Measurements from ENCODE around the gene CGNL1. TPM values are rescaled to one million over a fixed set of nuclear protein-coding genes. Genes with fewer than 3 reads are reported as not detected.

CGNL1 gene
- polyA plus RNA-seq, 1 experiment = 0.06 TPM

- no peak for TF ChIP-seq CTCF (IDR thresholded peaks at IDR 0.05; ENCODE audit: insufficient read depth, low read depth, low read length)
- no peaks in the 10 kb centered on the region for H3K36me3 ChIP-seq (ENCODE audit: control insufficient read depth, insufficient read depth, low read length)
- DNase-seq (ENCODE audit: low read depth) = no peak
- POLR2A ChIA-PET = no interaction called here
- no peaks in the 10 kb centered on the region; the same call in 1 of the 2 replicates for H3K27me3 ChIP-seq (ENCODE audit: control insufficient read depth, insufficient read depth, low read length)
- no peak overlapping the region for H3K4me3 ChIP-seq (ENCODE audit: low read depth, low read length)
- CTCF ChIA-PET = interaction anchor here (0.6 to 1.5 kb wide), 3 partner anchors 11 to 48 kb away, joined by 3 read pairs; no protein-coding TSS in a partner anchor
Observed at GRCh38 chr15:57438166-57438565, 61.9 kb downstream of the CGNL1 start.

DNA sequence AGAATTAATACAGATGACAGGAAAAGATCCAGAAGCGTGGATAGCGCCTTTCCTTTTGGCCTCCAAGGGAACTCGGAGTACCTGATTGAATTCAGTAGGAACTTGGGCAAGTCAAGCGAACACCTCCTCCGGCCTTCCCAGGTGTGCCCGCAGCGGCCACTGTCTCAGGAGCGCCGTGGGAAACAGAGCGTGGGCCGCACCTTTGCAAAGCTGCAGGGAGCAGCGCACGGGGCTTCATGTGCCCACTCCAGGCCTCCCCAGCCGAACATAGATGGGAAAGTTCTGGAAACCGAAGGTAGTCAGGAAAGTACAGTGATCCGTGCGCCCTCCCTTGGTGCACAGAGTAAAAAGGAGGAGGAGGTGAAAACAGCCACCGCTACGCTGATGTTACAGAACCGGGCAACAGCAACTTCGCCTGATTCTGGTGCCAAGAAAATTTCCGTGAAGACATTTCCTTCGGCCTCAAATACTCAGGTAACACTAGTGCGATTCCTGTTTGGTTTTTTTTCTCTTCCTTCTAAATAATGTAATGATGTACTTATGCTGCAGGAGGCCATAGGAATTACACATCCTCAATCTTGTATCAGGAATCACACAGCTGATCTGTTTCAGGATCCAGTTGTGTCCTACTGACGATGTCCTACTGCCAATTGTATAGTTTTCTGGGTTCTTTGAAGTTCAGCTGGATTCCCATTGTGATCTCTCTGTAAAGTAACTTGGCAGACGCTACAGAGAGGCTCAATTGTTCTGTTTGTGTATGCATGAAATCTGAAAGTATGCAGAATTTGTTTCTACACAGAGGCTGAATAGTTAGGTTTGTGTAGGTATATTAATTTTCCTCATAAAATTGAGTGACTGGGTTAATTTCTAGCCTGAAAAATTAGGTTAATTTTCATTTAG lies 63.1 kb downstream of the CGNL1 start:
- ChIA-PET CTCF (interaction anchor here (1.5 kb wide), 1 partner anchor 12 kb away, joined by 3 read pairs; no protein-coding TSS in a partner anchor), POLR2A (no interaction called here)
- no peak for TF ChIP-seq CTCF (IDR thresholded peaks at IDR 0.05; ENCODE audit: insufficient read depth, low read depth, low read length)
- H3K27me3 ChIP-seq (ENCODE audit: control insufficient read depth, insufficient read depth, low read length) = no peaks in the 10 kb centered on the region
- no peak overlapping the region for H3K4me3 ChIP-seq (ENCODE audit: low read depth, low read length)
- no peak for DNase-seq (ENCODE audit: low read depth)
- no peaks in the 10 kb centered on the region for H3K36me3 ChIP-seq (ENCODE audit: control insufficient read depth, insufficient read depth, low read length)

- DNase-seq (ENCODE audit: low read depth) = no peak
- Histone ChIP-seq H3K36me3 (ENCODE audit: control insufficient read depth, insufficient read depth, low read length) (no peaks in the 10 kb centered on the region), H3K27me3 (ENCODE audit: control insufficient read depth, insufficient read depth, low read length) (no peaks in the 10 kb centered on the region), H3K4me3 (ENCODE audit: low read depth, low read length) (no peak overlapping the region)
- TF ChIP-seq CTCF (IDR thresholded peaks at IDR 0.05; ENCODE audit: insufficient read depth, low read depth, low read length) = no peak
- CTCF ChIA-PET = no interaction called here
- POLR2A ChIA-PET = no interaction called here
Observed at GRCh38 chr15:57440167-57440566, 63.9 kb downstream of the CGNL1 start.

GRCh38 chr15:57440799-57441198 lies 64.5 kb downstream of the CGNL1 start:
- Histone ChIP-seq H3K27me3 (ENCODE audit: control insufficient read depth, insufficient read depth, low read length) (no peaks in the 10 kb centered on the region), H3K4me3 (ENCODE audit: low read depth, low read length) (no peak overlapping the region), H3K36me3 (ENCODE audit: control insufficient read depth, insufficient read depth, low read length) (no peaks in the 10 kb centered on the region)
- TF ChIP-seq CTCF (IDR thresholded peaks at IDR 0.05; ENCODE audit: insufficient read depth, low read depth, low read length) = no peak
- POLR2A ChIA-PET = interaction anchor here (0.6 to 0.8 kb wide), 2 partner anchors 12 to 290 kb away, joined by 4 to 7 read pairs; no protein-coding TSS in a partner anchor
- DNase-seq (ENCODE audit: low read depth) = peak; percentile 65
- CTCF ChIA-PET = no interaction called here

GRCh38 chr15:57442335-57442734 lies 66.0 kb downstream of the CGNL1 start:
- CTCF ChIA-PET = no interaction called here
- no peak for TF ChIP-seq CTCF (IDR thresholded peaks at IDR 0.05; ENCODE audit: insufficient read depth, low read depth, low read length)
- DNase-seq (ENCODE audit: low read depth) = no peak

More at GRCh38 chr15:57442335-57442734, 66.0 kb downstream of the CGNL1 start:
- Histone ChIP-seq H3K4me3 (ENCODE audit: low read depth, low read length) (no peak overlapping the region), H3K36me3 (ENCODE audit: control insufficient read depth, insufficient read depth, low read length) (no peaks in the 10 kb centered on the region), H3K27me3 (ENCODE audit: control insufficient read depth, insufficient read depth, low read length) (no peaks in the 10 kb centered on the region)
- POLR2A ChIA-PET = no interaction called here

Measured in BJ (cell line).